C1 segment of cervical spinal cord (tissue), 14 donors: Measurements from ENCODE around the gene ITGB8.
"Not testable (repeated sequence)": the region's sequence is repeated elsewhere in the genome, so short reads cannot be mapped to it uniquely, and the experiment has no call there.

Experiments
- DNase-seq, 14 donors: peaks; one replicate each; lab custom pipeline; 2025; lab: John Stamatoyannopoulos, UW

Gene ITGB8

DNA sequence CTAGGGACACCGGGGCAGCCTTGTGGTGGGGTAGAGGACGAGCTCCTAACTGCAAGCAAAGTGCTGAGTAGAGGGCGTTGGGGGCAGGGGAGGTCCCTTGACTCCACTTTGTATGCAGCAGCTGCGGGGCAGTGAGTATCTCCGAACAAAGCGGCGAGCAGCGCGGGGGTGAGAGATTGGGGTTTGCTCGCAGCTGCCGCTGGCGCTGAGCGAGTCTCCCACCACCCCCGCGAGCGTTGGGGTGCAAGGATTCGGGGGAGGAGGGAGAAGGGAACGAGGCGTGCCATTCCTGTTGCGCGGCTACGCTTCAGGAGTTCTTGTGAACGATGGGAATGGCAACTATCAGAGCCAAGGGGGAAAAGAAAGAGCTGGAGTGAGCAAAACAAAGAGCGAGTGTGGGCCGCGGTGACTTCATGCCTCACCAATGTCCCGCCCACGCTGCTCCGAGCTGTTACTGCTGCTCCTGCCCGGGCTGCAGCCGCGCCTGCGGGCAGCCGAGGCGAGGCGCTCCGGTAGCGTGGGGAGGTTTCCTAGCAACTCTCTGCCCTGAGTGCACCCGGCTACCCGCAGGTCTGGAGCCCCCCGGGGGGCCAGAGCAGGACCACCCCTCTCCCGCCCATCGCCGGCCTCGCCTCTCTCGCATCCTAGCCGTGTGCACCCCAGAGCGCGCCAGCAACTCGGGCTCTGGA, at the start of gene ITGB8:
ITGB8 (plus strand) TSS at position 662 of the 689 bp plus-strand sequence. CDS start 907 bp downstream, outside the sequence.
- peak in 13 of 14 donors; percentile 54 to 96 (median 87) for DNase-seq

DNA sequence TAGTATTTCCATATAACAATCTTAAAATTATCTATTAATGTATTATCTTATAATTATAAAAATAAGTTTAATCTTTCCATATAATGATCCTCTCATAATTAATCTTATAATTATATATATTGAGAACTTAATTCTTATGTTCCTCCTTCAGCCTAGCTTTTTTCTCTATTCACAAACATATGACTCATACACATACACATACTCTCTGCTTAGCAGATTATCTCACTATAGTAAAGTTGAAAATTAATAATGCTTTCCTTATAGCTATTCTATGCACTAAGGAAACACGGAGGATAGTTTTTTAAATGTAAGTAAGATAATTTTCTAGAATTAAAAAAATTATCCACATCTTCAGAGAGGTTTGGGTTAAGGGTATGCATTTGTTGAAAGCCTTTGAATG, 47.7 kb upstream of the ITGB8 start:
- DNase-seq = no peak

DNA sequence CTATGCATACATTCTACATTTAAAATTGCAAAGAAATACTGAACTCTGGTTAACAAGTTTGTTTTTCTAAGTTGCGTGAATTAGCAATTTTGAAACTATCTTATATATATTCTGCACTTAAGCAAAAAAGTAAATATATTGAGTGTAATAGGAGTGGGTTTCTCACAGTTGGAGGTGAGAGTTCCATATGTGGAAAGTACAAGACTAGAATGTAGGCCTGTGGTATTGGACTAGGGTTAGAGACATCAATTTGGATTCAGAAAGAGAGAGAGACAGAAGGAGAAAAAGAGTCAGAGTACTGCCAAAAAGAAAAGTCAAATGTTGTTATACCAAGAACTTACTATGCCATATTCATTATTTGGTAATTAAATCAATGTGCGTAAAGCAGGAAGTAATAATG, 47.3 kb upstream of the ITGB8 start:
- no peak for DNase-seq

DNA sequence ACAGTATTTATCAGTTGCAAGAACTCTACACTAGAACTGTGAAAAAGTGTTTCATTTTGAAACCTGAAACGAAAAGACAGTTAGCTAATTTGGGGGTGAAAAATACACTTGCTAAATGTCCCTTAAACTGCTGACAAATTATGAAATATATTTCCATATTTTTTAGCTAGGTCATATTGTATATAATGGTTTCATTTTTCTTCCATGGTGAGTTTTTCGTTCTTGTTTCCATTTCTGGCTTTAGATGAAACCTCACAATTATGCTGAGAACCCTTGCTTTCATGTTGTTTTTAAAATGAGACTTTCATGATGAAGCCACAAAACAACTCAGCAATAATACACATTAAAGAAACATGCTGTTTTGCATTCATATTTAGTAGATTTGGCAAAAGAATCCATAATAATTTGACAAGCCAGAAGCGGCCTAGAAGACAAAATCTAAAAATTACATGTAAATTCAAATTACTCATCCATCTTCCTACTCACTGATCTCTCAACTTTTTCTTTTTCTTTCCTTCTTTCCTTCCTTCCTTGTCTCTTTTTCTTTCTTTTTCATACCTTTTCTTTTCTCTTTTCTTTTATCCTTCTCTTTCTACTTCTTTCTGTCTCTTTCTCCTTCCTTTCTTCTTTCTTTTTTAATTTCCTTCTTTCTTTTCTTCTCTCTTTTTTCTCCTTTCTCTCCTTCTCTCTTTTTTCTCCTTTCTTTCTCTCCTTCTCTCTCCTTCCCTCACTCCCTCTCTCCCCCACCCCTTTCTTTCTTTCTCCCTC, 46.5 kb upstream of the ITGB8 start:
- no peak for DNase-seq

DNA sequence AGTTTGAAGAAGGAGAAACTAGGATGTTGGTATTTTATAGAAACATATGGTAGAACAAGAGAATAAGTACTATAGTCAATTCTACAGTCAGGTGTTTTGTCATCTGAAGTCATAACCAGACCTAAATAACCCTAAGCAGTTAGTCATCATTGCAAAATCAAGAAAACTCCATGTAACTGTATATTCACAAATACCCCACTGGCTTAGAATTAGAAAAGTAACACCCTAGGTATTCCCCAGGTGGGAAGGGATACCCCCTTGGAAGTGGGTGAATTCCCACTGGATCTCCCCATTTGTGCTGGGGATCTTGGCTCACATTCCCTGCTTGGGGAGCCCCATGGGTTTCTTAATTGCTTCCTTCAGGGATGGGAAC, 45.9 kb upstream of the ITGB8 start:
- no peak for DNase-seq

DNA sequence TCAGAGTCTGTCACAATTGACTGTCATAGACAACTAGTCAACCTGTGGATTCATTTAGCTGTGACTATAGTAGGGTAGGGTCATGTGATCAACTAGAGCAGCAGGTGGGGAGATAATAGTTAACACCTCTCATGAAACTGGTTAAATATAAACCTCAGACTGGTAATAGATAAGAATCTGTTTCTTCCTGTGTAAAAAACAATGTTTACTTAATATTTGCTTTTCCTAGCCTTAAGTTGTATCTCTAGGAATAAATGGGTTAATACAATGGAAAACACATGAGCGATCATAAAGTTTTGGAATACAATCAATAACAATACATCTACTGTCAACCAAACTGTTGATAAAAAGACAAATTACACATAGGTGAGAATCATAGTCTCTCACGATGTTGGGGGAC, 43.4 kb upstream of the ITGB8 start:
- no peak for DNase-seq

DNA sequence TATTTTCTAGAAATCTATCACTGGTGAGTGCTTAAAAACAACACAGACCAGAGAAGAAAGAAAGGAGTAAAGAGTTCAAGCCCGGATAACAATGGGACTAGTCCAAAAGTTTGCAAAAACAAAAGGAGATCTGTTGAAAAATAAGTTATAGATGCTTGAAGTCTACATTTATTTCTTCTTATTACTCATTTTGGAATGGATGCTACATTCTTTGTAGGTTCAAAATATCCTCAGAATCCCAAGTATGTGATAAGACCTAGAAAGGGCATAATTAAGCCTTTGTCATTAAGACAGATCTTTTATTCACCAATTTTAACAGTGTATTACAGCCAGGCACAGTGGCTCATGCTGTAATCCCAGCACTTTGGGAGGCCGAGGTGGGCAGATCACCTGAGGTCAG, 42.7 kb upstream of the ITGB8 start:
- no peak for DNase-seq

DNA sequence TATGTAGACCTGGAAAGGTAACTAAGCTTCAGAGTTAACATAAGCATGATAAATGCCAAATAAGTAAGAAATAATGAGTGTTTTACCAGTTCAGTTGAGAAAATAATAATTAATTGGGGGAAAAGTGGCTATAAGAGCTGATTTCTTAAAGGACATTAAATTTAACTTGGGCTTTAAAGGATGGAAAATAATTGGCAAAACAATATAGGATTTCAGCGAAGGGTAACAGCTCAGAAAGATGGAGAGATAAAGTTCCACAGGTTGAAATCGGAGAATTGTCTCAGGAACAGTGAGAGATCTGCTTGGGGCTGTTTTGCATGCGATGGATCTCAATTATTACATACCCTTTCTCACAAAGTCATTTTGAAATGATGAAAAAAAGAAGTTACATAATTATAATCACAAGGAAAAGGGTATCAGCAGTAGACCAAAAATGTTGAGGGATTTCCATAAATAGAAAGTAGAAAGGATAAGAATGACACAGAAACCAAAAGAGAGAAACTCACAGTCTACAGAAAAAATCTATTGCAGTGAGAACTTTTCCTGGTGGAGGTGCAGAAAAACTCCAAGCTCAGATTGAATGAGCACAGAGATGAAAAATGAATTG, 40.1 kb upstream of the ITGB8 start:
- DNase-seq = no peak

DNA sequence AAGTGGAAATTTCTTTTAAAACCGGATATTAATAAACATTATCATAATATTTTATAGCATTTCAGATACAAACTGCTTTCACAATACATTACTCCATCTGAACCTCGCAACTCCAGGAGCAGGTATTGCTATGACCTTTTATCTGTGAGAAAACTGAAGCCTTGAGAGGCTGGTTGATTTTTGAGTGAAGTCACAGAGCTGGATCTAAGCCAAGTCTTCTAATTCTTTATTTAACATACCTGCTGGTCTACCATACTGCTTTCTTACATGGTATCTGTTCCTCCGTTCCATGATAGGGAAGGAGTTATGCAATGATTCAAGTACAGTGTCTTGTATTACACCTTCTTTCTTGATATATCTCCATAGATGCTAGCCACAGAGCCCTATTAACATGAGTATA, 37.4 kb upstream of the ITGB8 start:
- no peak for DNase-seq

DNA sequence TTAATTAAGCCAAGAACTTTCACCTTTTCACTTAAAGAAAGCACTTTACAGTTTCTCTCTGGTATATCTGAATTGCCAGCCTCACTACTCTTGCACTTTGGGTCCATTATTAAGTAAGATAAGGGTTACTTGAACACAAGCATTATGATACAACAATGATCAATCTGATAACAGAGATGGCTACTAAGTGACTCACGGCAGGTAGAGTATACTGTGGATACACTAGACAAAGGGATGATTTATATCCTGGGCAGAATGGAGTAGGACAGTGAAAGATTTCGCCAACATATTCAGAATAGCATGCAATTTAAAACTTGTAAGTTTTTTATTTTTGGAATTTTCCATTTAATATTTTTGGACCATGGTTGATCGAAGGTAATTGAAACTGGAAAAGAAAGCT, 34.3 kb upstream of the ITGB8 start:
- DNase-seq = no peak

DNA sequence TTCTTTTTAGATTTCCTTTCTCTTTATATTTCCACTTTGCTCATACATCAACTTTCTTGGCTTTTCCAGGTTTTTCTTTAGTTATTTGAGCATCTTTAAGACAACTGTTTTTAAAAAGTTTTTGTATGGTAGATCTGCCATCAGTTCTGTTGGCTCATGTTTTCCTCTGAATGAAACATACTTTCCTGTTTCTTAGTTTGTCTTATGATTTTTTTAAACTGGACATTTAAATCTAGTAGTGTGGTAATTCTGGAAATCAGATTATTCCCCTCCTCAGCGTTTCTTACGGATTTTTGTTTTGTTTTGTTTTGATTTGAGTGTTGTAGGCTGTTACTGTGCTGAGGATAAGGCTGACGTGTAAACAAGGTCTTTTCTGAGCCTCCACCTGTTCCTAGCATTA, 33.8 kb upstream of the ITGB8 start:
- no peak for DNase-seq

DNA sequence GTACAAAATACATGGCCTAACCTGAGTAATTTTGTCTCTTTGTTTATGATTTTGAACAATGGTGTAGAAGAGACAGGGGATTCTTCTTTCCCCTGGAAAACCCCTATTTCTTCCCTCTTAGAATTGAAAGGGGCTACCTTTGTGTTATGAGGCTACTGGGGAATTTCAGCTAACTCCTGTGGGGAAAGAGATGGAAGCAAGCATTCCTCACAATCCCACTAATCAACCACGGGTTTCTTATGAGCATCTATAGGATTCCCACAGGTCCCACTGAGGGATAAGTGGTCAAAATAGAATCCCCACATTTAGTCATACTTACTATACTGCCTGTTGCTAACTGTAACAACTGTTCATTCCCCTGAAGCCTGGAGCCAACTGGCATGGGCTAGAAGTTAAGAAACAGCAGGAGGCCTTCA, 32.2 kb upstream of the ITGB8 start:
- no peak for DNase-seq

DNA sequence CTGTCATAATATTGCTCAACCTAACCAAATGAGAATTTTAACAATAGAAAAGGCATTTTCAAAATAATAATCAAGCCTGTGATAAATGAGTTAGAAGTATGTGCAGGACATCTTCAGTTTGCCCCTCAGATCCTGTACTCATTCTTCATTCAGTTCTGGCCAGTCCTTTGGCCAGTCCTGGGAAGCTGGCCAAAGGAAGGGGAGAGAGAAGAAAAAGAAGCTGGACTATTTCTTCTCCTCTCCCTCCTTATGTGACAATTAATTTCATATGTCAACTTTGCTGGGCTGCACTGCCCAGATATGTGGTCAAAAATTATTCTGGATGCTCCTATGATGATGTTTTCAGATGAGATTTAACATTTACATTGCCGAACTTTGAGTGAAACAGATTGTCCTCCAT, 31.6 kb upstream of the ITGB8 start:
- DNase-seq = no peak

DNA sequence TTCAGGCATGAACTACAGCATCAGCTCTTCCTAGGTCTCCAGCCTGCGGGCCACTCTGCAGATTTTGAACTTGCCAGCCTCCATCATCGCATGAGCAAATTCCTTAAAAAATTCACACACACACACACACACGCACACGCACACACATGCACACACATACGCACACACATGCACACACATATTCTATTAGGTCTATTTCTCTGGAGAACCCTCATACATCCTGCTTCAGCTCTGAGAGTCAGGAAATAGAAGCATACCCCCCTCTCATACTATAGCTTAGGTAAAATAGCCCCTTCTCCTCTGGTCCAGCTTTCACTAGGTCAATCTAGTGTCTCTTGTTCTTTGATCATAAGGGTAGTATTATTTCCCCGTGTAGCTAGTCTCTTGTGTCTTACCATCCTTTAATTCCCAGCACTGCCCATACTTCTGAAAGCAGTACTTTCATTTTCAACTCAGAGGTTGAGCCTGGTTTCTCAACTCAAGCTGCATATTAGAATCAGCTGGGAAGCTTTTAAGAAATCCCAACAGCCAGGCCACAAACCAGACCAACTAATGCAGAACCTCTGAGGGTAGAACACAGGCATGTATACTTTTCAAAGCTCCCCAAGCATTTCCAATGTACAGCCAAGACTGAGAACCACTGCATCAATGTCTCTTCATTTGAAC, 30.9 kb upstream of the ITGB8 start:
- no peak for DNase-seq

DNA sequence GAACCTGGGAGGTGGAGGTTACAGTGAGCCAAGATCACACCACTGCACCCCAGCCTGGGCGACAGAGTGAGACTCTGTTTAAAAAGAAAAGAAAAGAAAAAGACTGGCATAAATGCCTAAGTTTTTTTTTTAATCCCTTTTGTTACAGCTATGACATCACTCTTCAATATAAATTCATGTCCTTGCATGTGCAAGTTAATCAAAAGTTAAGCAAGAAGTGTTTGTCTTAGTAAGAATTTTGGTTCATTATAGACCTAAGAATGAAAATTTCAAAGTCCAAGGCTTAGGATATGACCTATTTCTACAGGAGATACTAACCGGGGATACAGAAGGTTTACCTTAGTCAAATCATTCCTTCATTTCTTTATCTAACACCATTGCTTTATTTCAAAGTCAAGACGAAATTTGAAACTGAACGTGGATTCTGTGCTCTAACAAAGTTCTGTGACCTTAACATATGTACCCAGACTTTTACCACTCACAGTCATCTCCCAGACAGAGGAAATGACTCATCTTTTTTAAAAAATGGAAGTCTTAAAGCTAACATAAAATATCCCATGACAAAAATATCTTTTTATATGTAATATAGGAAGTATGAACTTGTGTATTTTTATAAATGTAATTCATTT, 29.3 kb upstream of the ITGB8 start:
- no peak for DNase-seq

DNA sequence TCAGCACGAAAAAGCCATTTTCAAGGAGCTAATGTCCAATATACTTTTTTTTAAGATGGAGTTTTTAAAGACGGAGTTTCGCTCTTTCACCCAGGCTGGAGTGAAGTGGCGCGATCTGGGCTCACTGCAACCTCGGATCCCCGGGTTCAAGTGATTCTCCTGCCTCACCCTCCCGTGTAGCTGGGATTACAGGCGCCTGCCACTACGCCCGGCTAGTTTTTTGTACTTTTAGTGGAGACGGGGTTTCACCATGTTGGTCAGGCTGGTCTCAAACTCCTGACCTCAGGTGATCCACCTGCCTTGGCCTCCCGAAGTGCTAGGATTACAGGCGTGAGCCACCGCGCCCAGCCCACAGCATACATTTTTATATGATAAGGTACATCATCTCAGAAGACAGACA, 28.4 kb upstream of the ITGB8 start:
- DNase-seq = not testable (repeated sequence)

DNA sequence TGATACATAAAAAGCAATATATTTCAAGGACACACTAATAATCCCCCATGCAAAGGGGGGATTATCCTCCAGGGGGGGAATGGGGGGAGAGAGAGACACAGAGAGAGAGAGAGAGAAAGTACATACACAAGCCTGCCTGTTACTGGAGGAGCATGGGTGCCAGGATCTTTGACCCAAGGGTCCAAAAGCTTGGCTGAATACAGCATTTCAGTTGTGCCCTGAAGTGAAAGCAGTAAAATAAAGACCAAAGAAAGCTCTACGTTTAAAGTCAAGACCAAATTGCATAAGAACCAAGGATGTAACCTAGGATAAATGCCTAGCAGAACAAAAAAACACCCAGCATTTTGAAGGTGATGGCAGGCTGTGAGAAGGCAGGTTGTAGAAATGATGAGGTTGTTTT, 27.8 kb upstream of the ITGB8 start:
- DNase-seq = no peak

DNA sequence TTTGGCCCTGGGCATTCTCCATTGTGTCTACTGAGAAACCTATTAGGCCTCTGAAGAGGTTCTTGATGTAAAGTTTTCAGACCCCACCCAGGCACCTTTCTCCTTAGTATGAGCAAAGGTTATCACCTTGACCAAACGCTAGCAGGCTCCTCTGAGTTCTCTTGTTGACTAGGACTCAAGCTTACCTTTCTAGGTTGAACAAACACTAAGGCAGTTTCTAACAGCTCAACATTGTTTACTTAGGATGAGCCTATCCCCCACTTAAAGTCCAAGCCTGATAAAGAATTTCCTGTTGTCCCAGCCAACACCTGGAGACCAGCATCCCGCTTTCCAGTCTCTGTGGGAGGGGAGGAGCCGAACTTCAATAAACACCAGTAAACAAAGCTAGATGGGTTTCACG, 26.3 kb upstream of the ITGB8 start:
- DNase-seq = no peak

DNA sequence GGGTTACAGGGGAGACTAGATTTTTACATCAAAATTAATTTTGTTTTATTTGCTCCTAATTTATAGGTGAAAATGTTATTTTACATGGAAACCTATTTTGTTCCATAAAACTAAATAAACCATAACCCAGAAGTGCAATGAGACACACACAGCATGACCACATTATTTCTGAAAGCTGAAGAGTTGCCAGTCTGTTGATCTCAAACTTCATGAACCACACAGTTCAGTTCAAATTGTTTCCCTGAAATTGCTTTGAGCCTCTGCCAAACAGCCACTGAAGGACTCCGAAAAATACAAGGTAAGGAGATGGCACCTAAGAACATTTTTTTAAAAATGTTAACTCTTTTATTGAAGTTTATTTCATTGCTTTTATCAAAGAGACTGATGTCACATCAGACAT, 25.0 kb upstream of the ITGB8 start:
- DNase-seq = no peak

DNA sequence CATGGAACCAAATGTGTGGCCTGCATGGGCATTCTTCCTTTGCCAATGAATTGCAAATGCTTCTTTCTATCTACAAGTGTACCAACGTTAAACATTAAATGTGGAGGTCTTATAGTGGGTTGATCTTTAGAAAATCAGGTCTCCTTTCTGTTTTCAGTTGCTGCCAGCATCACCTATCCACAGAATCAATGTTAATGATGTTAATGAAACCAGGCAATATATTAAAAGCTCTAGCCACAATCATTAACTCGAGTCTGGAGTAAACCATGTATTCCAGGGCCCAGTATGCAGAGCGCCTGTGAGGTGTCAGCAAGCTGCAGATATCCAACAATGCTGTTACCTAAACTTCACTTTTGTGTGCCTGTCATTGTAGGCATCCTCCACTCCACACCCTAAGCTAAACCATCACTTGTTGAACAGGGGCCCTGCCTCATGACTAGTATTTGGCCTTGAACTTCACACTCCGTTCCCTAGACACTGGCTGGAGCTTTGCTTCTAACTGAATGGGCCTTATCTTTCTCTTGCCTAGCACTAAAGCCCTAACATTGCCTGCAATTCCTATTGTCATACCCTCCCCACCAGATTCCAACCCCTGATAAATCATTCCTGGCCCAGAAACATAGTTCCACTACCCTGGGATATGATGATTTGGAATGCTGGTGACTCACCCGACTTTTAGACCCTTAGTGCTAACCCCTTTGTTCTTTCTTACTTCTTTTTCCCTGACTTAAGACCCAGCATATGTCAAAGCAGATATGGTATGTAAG, 24.3 kb upstream of the ITGB8 start:
- DNase-seq = no peak

DNA sequence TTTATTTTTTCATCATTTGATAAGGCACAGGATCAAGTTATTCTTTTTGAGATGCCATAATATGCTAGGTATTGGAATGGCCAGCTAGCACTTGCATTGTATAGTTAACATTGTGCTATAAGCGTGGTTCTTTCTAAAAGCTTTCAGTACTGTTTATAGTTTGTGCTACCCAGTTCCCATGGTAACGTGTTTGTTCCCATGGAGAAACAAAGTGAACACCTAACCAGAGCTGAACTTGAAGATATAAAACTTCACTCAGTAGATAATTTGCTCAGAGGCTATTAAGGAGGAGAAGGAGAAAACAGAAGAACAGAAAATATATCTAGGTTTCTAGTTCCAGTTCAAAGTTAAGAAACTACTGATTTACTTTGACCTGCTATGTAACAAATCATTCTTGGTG, 23.6 kb upstream of the ITGB8 start:
- no peak for DNase-seq
